HCT116 (cell line): ENCODE data around the gene C1orf35.

Experiments used
- CTCF ChIP-seq, 3 experiments: fragments of 200-600 bp in 1 of 3; sonication (generic) in 1 of 3; IDR thresholded peaks in 2 of 3; conservative IDR thresholded peaks in 1 of 3; 2 replicates each; pipeline ENCODE4 v1.5.1; 2012 to 2017; ENCODE audit warnings: low read depth in 2 of 3, low read length in 2 of 3, antibody characterized with exemption in 1 of 3, borderline replicate concordance in 1 of 3, control low read depth in 1 of 3, mild to moderate bottlenecking in 1 of 3, mixed read lengths in 1 of 3, mixed run types in 1 of 3, moderate library complexity in 1 of 3; ENCODE audit not compliant: insufficient read depth in 1 of 3
- POLR2A ChIP-seq: IDR thresholded peaks from 2 replicates; pipeline ENCODE4 v1.7.0; 2011; ENCODE audit warnings: borderline replicate concordance; ENCODE audit not compliant: insufficient read depth, insufficient read length; ENCODE audit errors: extremely low read depth
- TF ChIP-seq, protein P1 (sequence below): IDR thresholded peaks from 2 replicates; pipeline ENCODE4 v1.6.1; 2012; ENCODE audit warnings: low read depth

DNA sequence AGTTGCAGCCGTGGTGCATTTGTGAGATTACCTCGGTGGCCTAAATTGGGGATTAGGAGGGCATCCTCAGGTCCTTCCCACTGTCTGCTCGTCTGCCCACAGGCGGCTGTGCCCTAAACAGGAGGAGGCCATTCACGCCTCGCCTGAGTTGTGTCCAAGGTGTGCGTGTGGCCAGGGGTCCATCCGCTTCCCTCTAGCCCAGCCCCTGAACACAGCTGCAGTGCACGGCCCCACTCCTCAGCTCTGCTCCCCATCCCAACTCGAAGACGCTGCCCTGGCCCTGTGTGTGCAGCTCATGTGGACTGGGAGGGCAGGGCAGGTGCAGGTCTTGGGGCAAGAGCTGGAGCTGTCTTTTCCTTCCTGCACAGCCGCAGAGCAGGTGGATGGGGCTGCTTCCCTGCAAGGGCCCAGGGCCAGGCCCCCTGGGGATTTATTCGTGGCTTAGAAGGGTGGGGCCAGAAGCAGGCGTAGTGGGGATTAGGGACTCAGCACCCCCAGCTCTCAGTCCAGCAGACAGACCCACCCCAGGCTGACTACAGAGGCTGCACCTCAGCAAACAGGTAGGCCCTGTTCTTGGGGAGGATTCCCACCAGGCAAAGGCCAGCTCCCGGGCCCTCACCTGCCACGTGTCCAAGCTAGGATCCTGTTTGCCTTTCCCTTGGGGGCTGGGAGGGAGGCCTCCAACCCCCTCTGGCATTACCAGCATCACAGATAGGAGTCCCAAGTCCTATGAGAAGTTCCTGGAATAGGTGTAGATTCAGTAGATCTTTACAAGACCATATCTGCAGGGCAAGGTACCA, 41.3 kb upstream of the C1orf35 start:
- TF ChIP-seq CTCF (IDR thresholded peaks at IDR 0.05 in 2 of 3, conservative IDR thresholded peaks at IDR 0.05 in 1 of 3; ENCODE audit: borderline replicate concordance in 1 of 3, insufficient read depth in 1 of 3, low read depth in 2 of 3, low read length in 2 of 3) (no peak), POLR2A (no peak)
- TF ChIP-seq, protein P1, sequence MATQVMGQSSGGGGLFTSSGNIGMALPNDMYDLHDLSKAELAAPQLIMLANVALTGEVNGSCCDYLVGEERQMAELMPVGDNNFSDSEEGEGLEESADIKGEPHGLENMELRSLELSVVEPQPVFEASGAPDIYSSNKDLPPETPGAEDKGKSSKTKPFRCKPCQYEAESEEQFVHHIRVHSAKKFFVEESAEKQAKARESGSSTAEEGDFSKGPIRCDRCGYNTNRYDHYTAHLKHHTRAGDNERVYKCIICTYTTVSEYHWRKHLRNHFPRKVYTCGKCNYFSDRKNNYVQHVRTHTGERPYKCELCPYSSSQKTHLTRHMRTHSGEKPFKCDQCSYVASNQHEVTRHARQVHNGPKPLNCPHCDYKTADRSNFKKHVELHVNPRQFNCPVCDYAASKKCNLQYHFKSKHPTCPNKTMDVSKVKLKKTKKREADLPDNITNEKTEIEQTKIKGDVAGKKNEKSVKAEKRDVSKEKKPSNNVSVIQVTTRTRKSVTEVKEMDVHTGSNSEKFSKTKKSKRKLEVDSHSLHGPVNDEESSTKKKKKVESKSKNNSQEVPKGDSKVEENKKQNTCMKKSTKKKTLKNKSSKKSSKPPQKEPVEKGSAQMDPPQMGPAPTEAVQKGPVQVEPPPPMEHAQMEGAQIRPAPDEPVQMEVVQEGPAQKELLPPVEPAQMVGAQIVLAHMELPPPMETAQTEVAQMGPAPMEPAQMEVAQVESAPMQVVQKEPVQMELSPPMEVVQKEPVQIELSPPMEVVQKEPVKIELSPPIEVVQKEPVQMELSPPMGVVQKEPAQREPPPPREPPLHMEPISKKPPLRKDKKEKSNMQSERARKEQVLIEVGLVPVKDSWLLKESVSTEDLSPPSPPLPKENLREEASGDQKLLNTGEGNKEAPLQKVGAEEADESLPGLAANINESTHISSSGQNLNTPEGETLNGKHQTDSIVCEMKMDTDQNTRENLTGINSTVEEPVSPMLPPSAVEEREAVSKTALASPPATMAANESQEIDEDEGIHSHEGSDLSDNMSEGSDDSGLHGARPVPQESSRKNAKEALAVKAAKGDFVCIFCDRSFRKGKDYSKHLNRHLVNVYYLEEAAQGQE, result no peak
